Measurements from ENCODE around the gene SAMD5. TPM values are rescaled to one million over a fixed set of nuclear protein-coding genes. Genes with fewer than 3 reads are reported as not detected.
"Not testable (repeated sequence)": the region's sequence is repeated elsewhere in the genome, so short reads cannot be mapped to it uniquely, and the experiment has no call there.

The SAMD5 gene
- total RNA-seq, 2 experiments from 2014 or later = not detected

- ChIA-PET CTCF (no interaction called here), POLR2A (no interaction called here)
- no peaks in the 10 kb centered on the region for H3K36me3 Mint-ChIP-seq (ENCODE audit: low read depth)
Observed at GRCh38 chr6:147538821-147539220, 30.3 kb downstream of the SAMD5 start.

GRCh38 chr6:147540075-147540474, 31.6 kb downstream of the SAMD5 start:
- Mint-ChIP-seq H3K4me3 (no peak overlapping the region), H3K9me3 (no peaks in the 10 kb centered on the region), H3K4me1 (no peaks in the 10 kb centered on the region), H3K27ac (no peak overlapping the region), H3K36me3 (ENCODE audit: low read depth) (no peaks in the 10 kb centered on the region), H3K27me3 (no peaks in the 10 kb centered on the region)
- DNase-seq = no peak
- CTCF ChIA-PET = no interaction called here
- POLR2A ChIA-PET = no interaction called here

More at GRCh38 chr6:147538821-147539220, 30.3 kb downstream of the SAMD5 start:
- DNase-seq = no peak
- no peaks in the 10 kb centered on the region for H3K9me3 Mint-ChIP-seq
- no peaks in the 10 kb centered on the region for H3K27me3 Mint-ChIP-seq
- no peak overlapping the region for H3K27ac Mint-ChIP-seq
- H3K4me3 Mint-ChIP-seq = no peak overlapping the region
- H3K4me1 Mint-ChIP-seq = no peaks in the 10 kb centered on the region

GRCh38 chr6:147542436-147542835, 33.9 kb downstream of the SAMD5 start:
- H3K4me1 Mint-ChIP-seq; H3K36me3 Mint-ChIP-seq (ENCODE audit: low read depth); H3K4me3 Mint-ChIP-seq; POLR2A ChIA-PET; H3K9me3 Mint-ChIP-seq; CTCF ChIA-PET; H3K27me3 Mint-ChIP-seq; H3K27ac Mint-ChIP-seq; DNase-seq: not testable (repeated sequence)

GRCh38 chr6:147544420-147544819, 35.9 kb downstream of the SAMD5 start:
- Mint-ChIP-seq H3K9me3 (no peaks in the 10 kb centered on the region), H3K27ac (no peak overlapping the region), H3K4me3 (no peak overlapping the region), H3K36me3 (ENCODE audit: low read depth) (no peaks in the 10 kb centered on the region), H3K4me1 (no peaks in the 10 kb centered on the region), H3K27me3 (no peaks in the 10 kb centered on the region)
- ChIA-PET CTCF (no interaction called here), POLR2A (no interaction called here)
- DNase-seq = no peak

GRCh38 chr6:147546501-147547368, 38.2 kb downstream of the SAMD5 start:
- H3K27ac Mint-ChIP-seq = no peak overlapping the region
- POLR2A ChIA-PET = no interaction called here
- H3K36me3 Mint-ChIP-seq (ENCODE audit: low read depth) = no peaks in the 10 kb centered on the region
- H3K9me3 Mint-ChIP-seq = no peaks in the 10 kb centered on the region
- no peak overlapping the region for H3K4me3 Mint-ChIP-seq
- CTCF ChIA-PET = no interaction called here
- H3K27me3 Mint-ChIP-seq = no peaks in the 10 kb centered on the region
- H3K4me1 Mint-ChIP-seq = no peaks in the 10 kb centered on the region
- no peak for DNase-seq

- DNase-seq = no peak
- H3K27ac Mint-ChIP-seq = no peak overlapping the region
- H3K27me3 Mint-ChIP-seq = no peaks in the 10 kb centered on the region
- H3K9me3 Mint-ChIP-seq = no peaks in the 10 kb centered on the region
- H3K36me3 Mint-ChIP-seq (ENCODE audit: low read depth) = no peaks in the 10 kb centered on the region
- H3K4me3 Mint-ChIP-seq = no peak overlapping the region
- CTCF ChIA-PET = no interaction called here
- H3K4me1 Mint-ChIP-seq = no peaks in the 10 kb centered on the region
- POLR2A ChIA-PET = no interaction called here
Observed at GRCh38 chr6:147547369-147547902, 38.9 kb downstream of the SAMD5 start.

GRCh38 chr6:147548921-147549475, 40.5 kb downstream of the SAMD5 start:
- no peak for DNase-seq
- Mint-ChIP-seq H3K27ac (no peak overlapping the region), H3K27me3 (no peaks in the 10 kb centered on the region), H3K36me3 (ENCODE audit: low read depth) (no peaks in the 10 kb centered on the region), H3K4me3 (no peak overlapping the region), H3K4me1 (no peaks in the 10 kb centered on the region), H3K9me3 (no peaks in the 10 kb centered on the region)
- ChIA-PET CTCF (no interaction called here), POLR2A (no interaction called here)

GRCh38 chr6:147549531-147549930, 41.0 kb downstream of the SAMD5 start:
- Mint-ChIP-seq H3K9me3 (no peaks in the 10 kb centered on the region), H3K27ac (no peak overlapping the region), H3K27me3 (no peaks in the 10 kb centered on the region), H3K36me3 (ENCODE audit: low read depth) (no peaks in the 10 kb centered on the region), H3K4me3 (no peak overlapping the region), H3K4me1 (no peaks in the 10 kb centered on the region)
- DNase-seq = no peak
- ChIA-PET CTCF (no interaction called here), POLR2A (no interaction called here)

- Mint-ChIP-seq H3K4me1 (no peaks in the 10 kb centered on the region), H3K27me3 (no peaks in the 10 kb centered on the region), H3K4me3 (no peak overlapping the region), H3K9me3 (no peaks in the 10 kb centered on the region), H3K27ac (no peak overlapping the region), H3K36me3 (ENCODE audit: low read depth) (no peaks in the 10 kb centered on the region)
- ChIA-PET CTCF (no interaction called here), POLR2A (no interaction called here)
- DNase-seq = no peak
Observed at GRCh38 chr6:147551976-147552375, 43.5 kb downstream of the SAMD5 start.

- H3K27me3 Mint-ChIP-seq = no peaks in the 10 kb centered on the region
Observed at GRCh38 chr6:147553099-147553498, 44.6 kb downstream of the SAMD5 start.

GRCh38 chr6:147554281-147554680, 45.8 kb downstream of the SAMD5 start:
- no peak overlapping the region for H3K4me3 Mint-ChIP-seq
- H3K9me3 Mint-ChIP-seq = no peaks in the 10 kb centered on the region
- CTCF ChIA-PET = no interaction called here
- no peaks in the 10 kb centered on the region for H3K27me3 Mint-ChIP-seq
- no peak for DNase-seq
- H3K4me1 Mint-ChIP-seq = no peaks in the 10 kb centered on the region
- H3K27ac Mint-ChIP-seq = no peak overlapping the region
- H3K36me3 Mint-ChIP-seq (ENCODE audit: low read depth) = no peaks in the 10 kb centered on the region
- POLR2A ChIA-PET = no interaction called here

More at GRCh38 chr6:147553099-147553498, 44.6 kb downstream of the SAMD5 start:
- ChIA-PET POLR2A (no interaction called here), CTCF (no interaction called here)
- no peaks in the 10 kb centered on the region for H3K9me3 Mint-ChIP-seq
- H3K27ac Mint-ChIP-seq = no peak overlapping the region
- H3K36me3 Mint-ChIP-seq (ENCODE audit: low read depth) = no peaks in the 10 kb centered on the region
- no peak overlapping the region for H3K4me3 Mint-ChIP-seq
- no peaks in the 10 kb centered on the region for H3K4me1 Mint-ChIP-seq
- no peak for DNase-seq

- no peak overlapping the region for H3K4me3 Mint-ChIP-seq
- H3K27me3 Mint-ChIP-seq = no peaks in the 10 kb centered on the region
- DNase-seq = no peak
- no peak overlapping the region for H3K27ac Mint-ChIP-seq
- no peaks in the 10 kb centered on the region for H3K9me3 Mint-ChIP-seq
- no peaks in the 10 kb centered on the region for H3K36me3 Mint-ChIP-seq (ENCODE audit: low read depth)
- POLR2A ChIA-PET = no interaction called here
- CTCF ChIA-PET = no interaction called here
- no peaks in the 10 kb centered on the region for H3K4me1 Mint-ChIP-seq
Observed at GRCh38 chr6:147559006-147559405, 50.5 kb downstream of the SAMD5 start.

- ChIA-PET CTCF (no interaction called here), POLR2A (no interaction called here)
- H3K9me3 Mint-ChIP-seq = no peaks in the 10 kb centered on the region
- no peak overlapping the region for H3K27ac Mint-ChIP-seq
- no peak overlapping the region for H3K4me3 Mint-ChIP-seq
- H3K36me3 Mint-ChIP-seq (ENCODE audit: low read depth) = no peaks in the 10 kb centered on the region
- DNase-seq = no peak
- peaks cover 2% of the 10 kb centered on the region for H3K27me3 Mint-ChIP-seq
- no peaks in the 10 kb centered on the region for H3K4me1 Mint-ChIP-seq
Observed at GRCh38 chr6:147560670-147561069, 52.2 kb downstream of the SAMD5 start.

- H3K4me3 Mint-ChIP-seq = no peak overlapping the region
- DNase-seq = no peak
- no peaks in the 10 kb centered on the region for H3K9me3 Mint-ChIP-seq
- CTCF ChIA-PET = no interaction called here
- H3K36me3 Mint-ChIP-seq (ENCODE audit: low read depth) = no peaks in the 10 kb centered on the region
- no peaks in the 10 kb centered on the region for H3K4me1 Mint-ChIP-seq
- H3K27ac Mint-ChIP-seq = no peak overlapping the region
- POLR2A ChIA-PET = no interaction called here
- peaks cover 2% of the 10 kb centered on the region for H3K27me3 Mint-ChIP-seq
Observed at GRCh38 chr6:147561726-147562125, 53.2 kb downstream of the SAMD5 start.

Measured in activated CD4-positive, alpha-beta memory T cell treated with anti-CD3 and anti-CD28 coated beads, Interleukin-2, amount 10 ng/mL, durations not matched to agents 7 days and 5 days (primary cell).